ENCODE results near the gene FBXL7. TPM values are rescaled to one million over a fixed set of nuclear protein-coding genes. Genes with fewer than 3 reads are reported as not detected.

Gene FBXL7
- total and polyA plus RNA-seq, 2 donors (not counting 1 experiment from before 2014, with no cell fraction given), result not detected

DNA sequence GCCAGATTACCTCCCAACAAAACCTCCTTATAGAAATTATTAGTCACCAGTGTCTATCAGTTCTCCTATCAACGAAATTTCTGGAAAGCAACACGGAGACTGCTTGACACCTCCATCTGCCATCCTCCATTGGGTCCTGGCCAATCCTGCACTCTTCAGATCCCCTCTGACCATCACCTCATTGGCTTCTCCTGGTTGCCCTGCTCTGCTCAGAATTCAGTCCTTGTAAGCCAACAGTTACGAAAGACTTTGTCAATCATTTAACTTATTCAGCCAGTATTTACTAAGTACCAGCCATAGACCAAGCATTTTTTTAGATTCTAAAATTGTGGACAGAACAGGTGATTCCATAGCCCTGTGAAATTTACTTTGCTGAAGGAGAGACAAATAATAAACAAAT lies 451.1 kb downstream of the FBXL7 start:
- CTCF ChIA-PET, result no interaction called here
- Histone ChIP-seq H3K9ac (ENCODE audit: low read length) (no peak overlapping the region), H3K27me3 (replicated peaks in 1 of 4; ENCODE audit: control extremely low read depth in 1 of 4, control insufficient read depth in 3 of 4, insufficient read depth in 4 of 4, low read length in 3 of 4) (no peaks in the 10 kb centered on the region), H3K4me2 (replicated peaks; ENCODE audit: low read depth, low read length, poor library complexity, severe bottlenecking) (no peak overlapping the region), H3K27ac (ENCODE audit: low read length in 2 of 2) (no peak overlapping the region), H3K4me1 (ENCODE audit: control insufficient read depth in 2 of 2, insufficient read depth in 2 of 2, low read length in 2 of 2) (no peaks in the 10 kb centered on the region), H3K9me3 (ENCODE audit: control extremely low read depth in 1 of 3, control insufficient read depth in 2 of 3, insufficient read depth in 1 of 3, low read length in 2 of 3) (no peaks in the 10 kb centered on the region), H4K20me1 (ENCODE audit: control insufficient read depth, insufficient read depth, low read length, poor library complexity, severe bottlenecking) (no peaks in the 10 kb centered on the region), H2AFZ (ENCODE audit: insufficient read depth, low read depth, low read length, poor library complexity, severe bottlenecking) (no peak overlapping the region), H3K4me3 (ENCODE audit: control extremely low read depth in 1 of 5, extremely low read depth in 1 of 5, insufficient read depth in 1 of 5, low read depth in 2 of 5, low read length in 4 of 5) (no peak overlapping the region), H3K36me3 (replicated peaks in 1 of 2; ENCODE audit: control extremely low read depth in 1 of 2, control insufficient read depth in 1 of 2, extremely low read depth in 1 of 2, insufficient read depth in 2 of 2, low read length in 1 of 2) (no peaks in the 10 kb centered on the region), H3K79me2 (ENCODE audit: control insufficient read depth, insufficient read depth, low read length) (no peaks in the 10 kb centered on the region)
- Mint-ChIP-seq H3K4me1 (no peaks in the 10 kb centered on the region), H3K27me3 (no peaks in the 10 kb centered on the region), H3K4me3 (no peak overlapping the region), H3K9me3 (ENCODE audit: insufficient read depth) (peaks cover 2% of the 10 kb centered on the region), H3K27ac (no peak overlapping the region)
- WGBS (ENCODE audit: insufficient coverage), result 73% methylated on average over 2 of the region's 3 CpGs
- no peak for TF ChIP-seq EZH2 (IDR thresholded peaks at IDR 0.05; ENCODE audit: borderline replicate concordance, insufficient read depth, low read depth, low read length, poor library complexity, severe bottlenecking)
- TF ChIP-seq, protein P1, sequence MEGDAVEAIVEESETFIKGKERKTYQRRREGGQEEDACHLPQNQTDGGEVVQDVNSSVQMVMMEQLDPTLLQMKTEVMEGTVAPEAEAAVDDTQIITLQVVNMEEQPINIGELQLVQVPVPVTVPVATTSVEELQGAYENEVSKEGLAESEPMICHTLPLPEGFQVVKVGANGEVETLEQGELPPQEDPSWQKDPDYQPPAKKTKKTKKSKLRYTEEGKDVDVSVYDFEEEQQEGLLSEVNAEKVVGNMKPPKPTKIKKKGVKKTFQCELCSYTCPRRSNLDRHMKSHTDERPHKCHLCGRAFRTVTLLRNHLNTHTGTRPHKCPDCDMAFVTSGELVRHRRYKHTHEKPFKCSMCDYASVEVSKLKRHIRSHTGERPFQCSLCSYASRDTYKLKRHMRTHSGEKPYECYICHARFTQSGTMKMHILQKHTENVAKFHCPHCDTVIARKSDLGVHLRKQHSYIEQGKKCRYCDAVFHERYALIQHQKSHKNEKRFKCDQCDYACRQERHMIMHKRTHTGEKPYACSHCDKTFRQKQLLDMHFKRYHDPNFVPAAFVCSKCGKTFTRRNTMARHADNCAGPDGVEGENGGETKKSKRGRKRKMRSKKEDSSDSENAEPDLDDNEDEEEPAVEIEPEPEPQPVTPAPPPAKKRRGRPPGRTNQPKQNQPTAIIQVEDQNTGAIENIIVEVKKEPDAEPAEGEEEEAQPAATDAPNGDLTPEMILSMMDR (IDR thresholded peaks at IDR 0.05), result no peak
- no peak for DNase-seq
- intact Hi-C loops (cut with micrococcal nuclease), result no loop called here
- ATAC-seq (ENCODE audit: low read depth), result no peak
- POLR2A ChIA-PET, result no interaction called here

GRCh38 chr5:15951550-15951949 lies 451.6 kb downstream of the FBXL7 start:
- intact Hi-C loops (cut with micrococcal nuclease), result no loop called here
- no peaks in the 10 kb centered on the region for H3K4me1 ChIP-seq (ENCODE audit: control insufficient read depth in 2 of 2, insufficient read depth in 2 of 2, low read length in 2 of 2)
- no peaks in the 10 kb centered on the region for H4K20me1 ChIP-seq (ENCODE audit: control insufficient read depth, insufficient read depth, low read length, poor library complexity, severe bottlenecking)
- DNase-seq (no peak), ATAC-seq (ENCODE audit: low read depth) (no peak)
- Mint-ChIP-seq H3K4me3 (no peak overlapping the region), H3K27ac (no peak overlapping the region), H3K27me3 (no peaks in the 10 kb centered on the region), H3K9me3 (ENCODE audit: insufficient read depth) (peaks cover 2% of the 10 kb centered on the region), H3K4me1 (no peaks in the 10 kb centered on the region)
- no peak for TF ChIP-seq EZH2 (IDR thresholded peaks at IDR 0.05; ENCODE audit: borderline replicate concordance, insufficient read depth, low read depth, low read length, poor library complexity, severe bottlenecking)
- TF ChIP-seq, protein P1 (IDR thresholded peaks at IDR 0.05), result no peak
- no peak overlapping the region for H3K4me3 ChIP-seq (ENCODE audit: control extremely low read depth in 1 of 5, extremely low read depth in 1 of 5, insufficient read depth in 1 of 5, low read depth in 2 of 5, low read length in 4 of 5)
- H2AFZ ChIP-seq (ENCODE audit: insufficient read depth, low read depth, low read length, poor library complexity, severe bottlenecking), result no peak overlapping the region
- 81% methylated on average over 3 of the region's 3 CpGs for WGBS (ENCODE audit: insufficient coverage)
- no peak overlapping the region for H3K27ac ChIP-seq (ENCODE audit: low read length in 2 of 2)
- no peaks in the 10 kb centered on the region for H3K9me3 ChIP-seq (ENCODE audit: control extremely low read depth in 1 of 3, control insufficient read depth in 2 of 3, insufficient read depth in 1 of 3, low read length in 2 of 3)
- no peaks in the 10 kb centered on the region for H3K36me3 ChIP-seq (replicated peaks in 1 of 2; ENCODE audit: control extremely low read depth in 1 of 2, control insufficient read depth in 1 of 2, extremely low read depth in 1 of 2, insufficient read depth in 2 of 2, low read length in 1 of 2)
- H3K9ac ChIP-seq (ENCODE audit: low read length), result no peak overlapping the region
- H3K79me2 ChIP-seq (ENCODE audit: control insufficient read depth, insufficient read depth, low read length), result no peaks in the 10 kb centered on the region
- no peak overlapping the region for H3K4me2 ChIP-seq (replicated peaks; ENCODE audit: low read depth, low read length, poor library complexity, severe bottlenecking)
- no peaks in the 10 kb centered on the region for H3K27me3 ChIP-seq (replicated peaks in 1 of 4; ENCODE audit: control extremely low read depth in 1 of 4, control insufficient read depth in 3 of 4, insufficient read depth in 4 of 4, low read length in 3 of 4)
- POLR2A ChIA-PET, result no interaction called here
- CTCF ChIA-PET, result no interaction called here

Data from B cell (primary cell).